ENCODE data around the gene PDLIM1. TPM values are rescaled to one million over a fixed set of nuclear protein-coding genes. Genes with fewer than 3 reads are reported as not detected.

The PDLIM1 gene
- total RNA-seq, 1 experiment from 2014 or later: 67.4 TPM

- Histone ChIP-seq H3K79me2 (ENCODE audit: insufficient read depth, low read length) (no peaks in the 10 kb centered on the region), H3K36me3 (ENCODE audit: control insufficient read depth in 1 of 2, insufficient read depth in 2 of 2, low read length in 2 of 2) (no peaks in the 10 kb centered on the region), H2AFZ (ENCODE audit: low read depth, low read length, poor library complexity, severe bottlenecking) (peak overlapping the region; percentile 79), H3K9ac (ENCODE audit: low read length) (no peak overlapping the region), H3K9me3 (ENCODE audit: control insufficient read depth in 1 of 2, insufficient read depth in 1 of 2, low read depth in 1 of 2, low read length in 2 of 2) (no peaks in the 10 kb centered on the region), H4K20me1 (ENCODE audit: insufficient read depth) (no peaks in the 10 kb centered on the region), H3K27ac (ENCODE audit: low read depth, low read length) (no peak overlapping the region), H3K27me3 (ENCODE audit: insufficient read depth, low read length) (no peaks in the 10 kb centered on the region), H3K4me1 (ENCODE audit: control insufficient read depth in 1 of 2, insufficient read depth in 2 of 2, low read length in 2 of 2) (peaks cover 6 to 30% of the 10 kb centered on the region in 2 experiments), H3K4me2 (ENCODE audit: low read length) (no peak overlapping the region), H3K9me2 (ENCODE audit: insufficient read depth) (no peaks in the 10 kb centered on the region), H3K4me3 (replicated peaks in 1 of 2; ENCODE audit: low read depth in 1 of 2, low read length in 2 of 2) (no peak overlapping the region)
- RAD21 ChIA-PET (ENCODE audit: low non-redundant PET in 1 of 2, low total read pairs in 2 of 2, uncharacterized antibody in 2 of 2, unreplicated experiment in 2 of 2): interaction anchor here in 1 of 2 experiments (0.7 kb wide), 1 partner anchor 98 kb away, joined by 4 read pairs; no protein-coding TSS in a partner anchor
- intact Hi-C loops (cut with micrococcal nuclease): no loop called here
- POLR2A ChIA-PET: no interaction called here
- CTCF ChIA-PET: interaction anchor here (0.7 to 2.1 kb wide), 9 partner anchors 8 to 335 kb away, joined by 3 to 10 read pairs (median 4); no protein-coding TSS in a partner anchor
- BruUV-seq (replicated peaks): no TSS peak
- ATAC-seq: no peak
- no peak for TF ChIP-seq YY1 (IDR thresholded peaks at IDR 0.05; ENCODE audit: extremely low read depth, insufficient replicate concordance, low read depth, low read length)
- TF ChIP-seq ZNF274 (IDR thresholded peaks at IDR 0.05; ENCODE audit: low read depth, low read length): no peak
- no peak for TF ChIP-seq REST (IDR thresholded peaks at IDR 0.05; ENCODE audit: low read depth)
- TF ChIP-seq ZFX (IDR thresholded peaks at IDR 0.05): no peak
- TF ChIP-seq SRF (IDR thresholded peaks at IDR 0.05; ENCODE audit: low read depth): no peak
- no peak for TF ChIP-seq FOSL1 (IDR thresholded peaks at IDR 0.05; ENCODE audit: low read depth)
- TF ChIP-seq EGR1 (IDR thresholded peaks at IDR 0.05; ENCODE audit: low read depth): no peak
- no peak for TF ChIP-seq ELF1 (IDR thresholded peaks at IDR 0.05; ENCODE audit: borderline replicate concordance, low read depth)
- TF ChIP-seq POLR2AphosphoS5 (IDR thresholded peaks at IDR 0.05; ENCODE audit: low read depth, low read length): no peak
- no peak for TF ChIP-seq POLR2A (IDR thresholded peaks at IDR 0.05; ENCODE audit: borderline replicate concordance, extremely low read depth, insufficient read depth, insufficient read length)
- no peak for TF ChIP-seq SP1 (IDR thresholded peaks at IDR 0.05; ENCODE audit: low read depth)
- TF ChIP-seq CTCF (IDR thresholded peaks at IDR 0.05 in 2 of 3, conservative IDR thresholded peaks at IDR 0.05 in 1 of 3; ENCODE audit: borderline replicate concordance in 1 of 3, insufficient read depth in 1 of 3, low read depth in 2 of 3, low read length in 2 of 3): no peak
- TF ChIP-seq ATF3 (IDR thresholded peaks at IDR 0.05): no peak
- no peak for TF ChIP-seq ZBTB33 (IDR thresholded peaks at IDR 0.05; ENCODE audit: extremely low read depth, insufficient replicate concordance, low read length)
- no peak for TF ChIP-seq RAD21 (IDR thresholded peaks at IDR 0.05; ENCODE audit: low read depth)
- TF ChIP-seq EZH2phosphoT487 (IDR thresholded peaks at IDR 0.05; ENCODE audit: borderline replicate concordance): no peak
- TF ChIP-seq MAX (IDR thresholded peaks at IDR 0.05): no peak
- DNase-seq (ENCODE audit: low read depth, low spot score): no peak
Observed at GRCh38 chr10:95209509-95210127, 81.2 kb downstream of the PDLIM1 start.

All from HCT116 (cell line).